B cell (primary cell): ENCODE data around the gene MDFIC2. TPM values are rescaled to one million over a fixed set of nuclear protein-coding genes. Genes with fewer than 3 reads are reported as not detected.

ENCODE experiments used
- ATAC-seq: fragments of 200-7000 bp; cut with Tn5 transposase; one replicate; pipeline ENCODE4 v1.10.0; 2021; ENCODE audit warnings: low read depth, mild to moderate bottlenecking, moderate number of reproducible peaks, moderate library complexity
- CTCF ChIA-PET: fragments of 350-600 bp; sonication (Branson Sonifier 250); formaldehyde crosslinking; loops from one replicate; lab custom pipeline; 2021; ENCODE audit warnings: antibody characterized with exemption, inconsistent platforms; lab: Charles Lee
- POLR2A ChIA-PET: fragments of 350-600 bp; sonication (Branson Sonifier 250); formaldehyde crosslinking; loops from one replicate; lab custom pipeline; 2021; ENCODE audit warnings: antibody characterized with exemption; lab: Charles Lee
- DNase-seq: peaks from one replicate; pipeline ENCODE4 v3.0.0; 2013
- H2AFZ ChIP-seq: 2 replicates; pipeline ENCODE4 v1.6.1; 2012; ENCODE audit warnings: mild to moderate bottlenecking, low read depth, low read length; ENCODE audit not compliant: insufficient read depth, poor library complexity, severe bottlenecking
- H3K27ac ChIP-seq, 2 donors: 1 replicate in 1 of 2; 2 replicates in 1 of 2; pipeline ENCODE4 v1.5.1; 2012 to 2013; ENCODE audit warnings: low read length in 2 of 2, mild to moderate bottlenecking in 2 of 2, moderate library complexity in 1 of 2
- H3K27me3 ChIP-seq, 4 experiments: fragments of 200-600 bp in 1 of 4; sonication (generic) in 1 of 4; replicated peaks in 1 of 4; 1 replicate in 2 of 4; 2 replicates in 2 of 4; pipeline versions ENCODE4 v1.6.1 to v1.7.0; 2013 to 2016; ENCODE audit warnings: low read length in 3 of 4, mild to moderate bottlenecking in 2 of 4, mixed read lengths in 1 of 4, moderate library complexity in 1 of 4; ENCODE audit not compliant: insufficient read depth in 4 of 4, control insufficient read depth in 3 of 4; ENCODE audit errors: control extremely low read depth in 1 of 4
- H3K36me3 ChIP-seq, 2 experiments: replicated peaks in 1 of 2; 1 replicate in 1 of 2; 2 replicates in 1 of 2; pipeline versions ENCODE4 v1.6.1 to v1.7.1; 2013; ENCODE audit warnings: low read length in 1 of 2; ENCODE audit not compliant: insufficient read depth in 2 of 2, control insufficient read depth in 1 of 2; ENCODE audit errors: control extremely low read depth in 1 of 2, extremely low read depth in 1 of 2
- H3K4me1 ChIP-seq, 2 donors: fragments of 200-600 bp in 1 of 2; sonication (generic) in 1 of 2; 1 replicate in 1 of 2; 2 replicates in 1 of 2; pipeline versions ENCODE4 v1.5.1 to v1.6.1; 2013 to 2017; ENCODE audit warnings: low read length in 2 of 2; ENCODE audit not compliant: control insufficient read depth in 2 of 2, insufficient read depth in 2 of 2
- H3K4me2 ChIP-seq: replicated peaks from 2 replicates; pipeline ENCODE3; 2012; ENCODE audit warnings: mild to moderate bottlenecking, low read depth, low read length; ENCODE audit not compliant: poor library complexity, severe bottlenecking
- H3K4me3 ChIP-seq, 5 experiments: fragments of 200-600 bp in 1 of 5; sonication (generic) in 1 of 5; 1 replicate in 3 of 5; 2 replicates in 2 of 5; pipeline versions ENCODE4 v1.5.1 to v1.7.0; 2011 to 2016; ENCODE audit warnings: low read length in 4 of 5, mild to moderate bottlenecking in 4 of 5, low read depth in 2 of 5, control low read depth in 1 of 5, moderate library complexity in 1 of 5; ENCODE audit not compliant: insufficient read depth in 1 of 5; ENCODE audit errors: control extremely low read depth in 1 of 5, extremely low read depth in 1 of 5
- H3K79me2 ChIP-seq: fragments of 200-600 bp; sonication (generic); one replicate; pipeline ENCODE4 v1.6.0; 2016; ENCODE audit warnings: low read length; ENCODE audit not compliant: control insufficient read depth, insufficient read depth
- H3K9ac ChIP-seq: fragments of 200-600 bp; sonication (generic); 2 replicates; pipeline ENCODE4 v1.6.1; 2017; ENCODE audit warnings: mild to moderate bottlenecking, low read length, moderate library complexity
- H3K9me3 ChIP-seq, 3 donors: one replicate each; pipeline versions ENCODE4 v1.6.1 to v1.7.1; 2013; ENCODE audit warnings: low read length in 2 of 3; ENCODE audit not compliant: control insufficient read depth in 2 of 3, insufficient read depth in 1 of 3; ENCODE audit errors: control extremely low read depth in 1 of 3
- H4K20me1 ChIP-seq: 2 replicates; pipeline ENCODE4 v1.6.0; 2012; ENCODE audit warnings: mild to moderate bottlenecking, low read length; ENCODE audit not compliant: insufficient read depth, control insufficient read depth, poor library complexity, severe bottlenecking
- H3K27ac Mint-ChIP-seq: one replicate; pipeline ENCODE4 v1.8.0; 2021; ENCODE audit warnings: mixed read lengths
- H3K27me3 Mint-ChIP-seq: one replicate; pipeline ENCODE4 v1.8.0; 2021; ENCODE audit warnings: mixed read lengths
- H3K4me1 Mint-ChIP-seq: one replicate; pipeline ENCODE4 v1.8.0; 2021; ENCODE audit warnings: mixed read lengths
- H3K4me3 Mint-ChIP-seq: one replicate; pipeline ENCODE4 v1.8.0; 2021; ENCODE audit warnings: mixed read lengths
- H3K9me3 Mint-ChIP-seq: one replicate; pipeline ENCODE4 v1.8.0; 2022; ENCODE audit warnings: mixed read lengths; ENCODE audit not compliant: insufficient read depth
- CTCF ChIP-seq: fragments of 200-600 bp; IDR thresholded peaks from one replicate; pipeline ENCODE4 v1.8.0; 2022; ENCODE audit warnings: antibody characterized with exemption, mild to moderate bottlenecking
- EZH2 ChIP-seq: IDR thresholded peaks from 2 replicates; pipeline ENCODE4 v1.6.1; 2012; ENCODE audit warnings: borderline replicate concordance, low read depth, mild to moderate bottlenecking, moderate library complexity, low read length; ENCODE audit not compliant: insufficient read depth, poor library complexity, severe bottlenecking
- WGBS: methylation state at CpG from one replicate; pipeline ENCODE4 v1.1.5; 2013; ENCODE audit warnings: missing lambda C conversion rate; ENCODE audit not compliant: insufficient coverage; 5-methylcytosine and 5-hydroxymethylcytosine counted together
- intact Hi-C: fragments of 100-400 bp; cut with micrococcal nuclease; formaldehyde crosslinking; loops from one replicate; pipeline ENCODE4 v1.10.0; 2022
- polyA plus RNA-seq: library from polyadenylated mRNA; depleted of rRNA; stranded (reverse); fragments of >200 nt; gene quantifications from 2 replicates; pipeline ENCODE4 v1.2.3, GENCODE V29; 2012
- total RNA-seq, 2 donors: library from RNA; stranded (reverse); fragments of 120-200 nt in 1 of 2; gene quantifications; 1 replicate in 1 of 2; 2 replicates in 1 of 2; pipeline versions ENCODE4 v1.2.3 to v1.2.4, GENCODE V29; 2013 to 2022

MDFIC2 gene
- total and polyA plus RNA-seq, 2 donors (not counting 1 experiment from before 2014, with no cell fraction given) = not detected

GRCh38 chr3:70248856-70249255 is 63.6 kb downstream of the MDFIC2 start:
- no CpG with 5 or more reads among the region's 4 CpGs for WGBS
- H3K27me3 ChIP-seq = peaks cover 0 to 2% (median 0%) of the 10 kb centered on the region in 4 experiments
- no peak overlapping the region for H3K27ac Mint-ChIP-seq
- H3K4me1 ChIP-seq = no peaks in the 10 kb centered on the region
- no peak for ATAC-seq
- H3K36me3 ChIP-seq = no peaks in the 10 kb centered on the region
- no peaks in the 10 kb centered on the region for H3K4me1 Mint-ChIP-seq
- H3K27me3 Mint-ChIP-seq = peaks cover 7% of the 10 kb centered on the region
- ChIA-PET POLR2A (no interaction called here), CTCF (no interaction called here)
- intact Hi-C loops = no loop called here
- H3K9me3 Mint-ChIP-seq = peaks cover 2% of the 10 kb centered on the region
- H3K79me2 ChIP-seq = no peaks in the 10 kb centered on the region
- H3K27ac ChIP-seq = no peak overlapping the region
- no peak overlapping the region for H3K9ac ChIP-seq
- H3K4me3 Mint-ChIP-seq = no peak overlapping the region
- no peak overlapping the region for H3K4me2 ChIP-seq
- no peak overlapping the region for H2AFZ ChIP-seq
- no peaks in the 10 kb centered on the region for H4K20me1 ChIP-seq
- H3K9me3 ChIP-seq = no peaks in the 10 kb centered on the region
- H3K4me3 ChIP-seq = no peak overlapping the region
- TF ChIP-seq CTCF (no peak), EZH2 (no peak)
- DNase-seq = no peak

- POLR2A ChIA-PET = no interaction called here
- Histone ChIP-seq H3K4me2 (no peak overlapping the region), H3K9me3 (no peaks in the 10 kb centered on the region)
These were observed 64.5 kb downstream of the MDFIC2 start for GRCh38 chr3:70247955-70248354.

More at GRCh38 chr3:70247955-70248354, 64.5 kb downstream of the MDFIC2 start:
- no peak overlapping the region for H3K9ac ChIP-seq
- H4K20me1 ChIP-seq = no peaks in the 10 kb centered on the region
- H3K36me3 ChIP-seq = no peaks in the 10 kb centered on the region
- intact Hi-C loops = no loop called here
- no peaks in the 10 kb centered on the region for H3K4me1 ChIP-seq
- TF ChIP-seq CTCF (no peak), EZH2 (no peak)
- no peak overlapping the region for H2AFZ ChIP-seq
- no peak for DNase-seq
- Mint-ChIP-seq H3K4me3 (no peak overlapping the region), H3K27ac (no peak overlapping the region), H3K9me3 (peaks cover 2% of the 10 kb centered on the region), H3K4me1 (no peaks in the 10 kb centered on the region), H3K27me3 (peaks cover 4% of the 10 kb centered on the region)
- ATAC-seq = no peak
- H3K27ac ChIP-seq = no peak overlapping the region
- peaks cover 0 to 2% (median 0%) of the 10 kb centered on the region in 4 experiments for H3K27me3 ChIP-seq
- CTCF ChIA-PET = no interaction called here
- H3K4me3 ChIP-seq = no peak overlapping the region
- H3K79me2 ChIP-seq = no peaks in the 10 kb centered on the region
- no CpG with 5 or more reads among the region's 2 CpGs for WGBS
